ENCODE data around the gene PRRT3. TPM values are rescaled to one million over a fixed set of nuclear protein-coding genes. Genes with fewer than 3 reads are reported as not detected.

Gene PRRT3
- total and polyA plus RNA-seq, 2 of the 13 experiments (the other 11 are each of a cell fraction or from before 2014, with no cell fraction given), result 0.22 to 0.44 TPM

DNA sequence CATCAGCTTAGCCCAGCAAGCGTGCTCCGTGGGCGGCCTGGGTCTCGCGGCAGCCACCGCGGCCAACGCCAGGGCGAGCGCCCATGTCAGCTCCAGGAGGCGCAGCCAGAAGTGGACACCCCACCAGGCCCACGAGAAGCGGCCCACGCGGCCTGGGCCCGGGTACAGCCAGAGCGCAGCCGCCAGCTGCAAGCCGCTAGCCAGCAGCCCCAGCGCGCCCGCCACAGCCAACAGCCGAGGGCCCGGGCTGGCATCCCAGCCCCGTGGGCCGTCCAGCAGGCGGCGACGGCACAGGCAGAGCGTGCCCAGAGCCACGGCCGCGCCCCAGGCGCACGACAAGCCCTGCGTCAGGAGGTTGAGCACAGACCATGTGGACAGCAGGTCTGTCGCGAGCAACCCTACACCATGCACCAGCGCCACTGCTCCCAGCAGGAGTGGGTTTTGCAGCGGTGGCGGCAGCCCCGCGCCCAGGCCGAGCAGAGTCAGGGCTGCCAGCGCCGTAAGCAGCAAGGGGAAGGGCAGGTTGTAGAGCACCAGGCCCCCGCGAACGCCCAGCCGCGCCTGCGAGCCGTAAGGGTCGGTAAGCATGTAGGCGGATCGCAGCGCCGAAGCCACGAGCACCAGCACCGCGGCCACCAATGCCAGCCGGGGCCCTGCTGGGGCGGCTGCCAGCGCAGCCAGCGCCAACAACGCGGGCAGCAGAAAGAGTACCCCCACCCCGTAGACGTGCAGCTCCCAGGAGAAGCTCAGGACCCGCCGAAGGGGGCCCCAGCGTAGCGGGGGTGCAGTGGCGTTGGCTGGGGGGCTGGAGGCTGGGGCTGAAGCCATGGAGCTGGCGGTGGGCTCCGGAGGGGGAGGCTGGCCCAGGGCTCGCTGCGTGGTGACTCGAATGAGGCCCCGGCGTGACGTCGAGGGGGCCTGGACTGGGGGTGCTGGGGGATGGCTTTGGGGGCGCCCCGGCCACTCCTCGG, 4.9 kb downstream of the PRRT3 start (continued):
- TF ChIP-seq ATF1 (CRISPR knock-in tag; IDR thresholded peaks at IDR 0.05) (no peak), FOXC1 (CRISPR knock-in tag; IDR thresholded peaks at IDR 0.05; ENCODE audit: borderline replicate concordance) (peak; percentile 39), ZNF552 (CRISPR knock-in tag; IDR thresholded peaks at IDR 0.05; ENCODE audit: borderline replicate concordance) (peak; percentile 88; the same call in 1 of the 2 replicates), CHCHD3 (CRISPR knock-in tag; IDR thresholded peaks at IDR 0.05) (no peak; the same call in 1 of the 2 replicates), GLI4 (CRISPR knock-in tag; IDR thresholded peaks at IDR 0.05; ENCODE audit: borderline replicate concordance) (peak; percentile 91; the same call in 1 of the 2 replicates), CCAR2 (optimal IDR thresholded peaks at IDR 0.05; ENCODE audit: low read depth, low read length) (no peak), ZMYM4 (CRISPR knock-in tag; IDR thresholded peaks at IDR 0.05) (peak; percentile 59), U2AF2 (IDR thresholded peaks at IDR 0.05; ENCODE audit: low read depth, low read length) (no peak), XBP1 (CRISPR knock-in tag; IDR thresholded peaks at IDR 0.05) (no peak), MIXL1 (CRISPR knock-in tag; IDR thresholded peaks at IDR 0.05) (peak; percentile 68; the same call in 1 of the 2 replicates), ESRRA (CRISPR knock-in tag; IDR thresholded peaks at IDR 0.05; ENCODE audit: low read depth) (peak; percentile 56; the same call in 1 of the 2 replicates), ARNTL (CRISPR knock-in tag; IDR thresholded peaks at IDR 0.05) (peak; percentile 66), ZNF816 (CRISPR knock-in tag; IDR thresholded peaks at IDR 0.05; ENCODE audit: borderline replicate concordance) (no peak; the same call in 1 of the 2 replicates), PPARG (CRISPR knock-in tag; conservative IDR thresholded peaks at IDR 0.05) (no peak)
- TF ChIP-seq, protein P1, sequence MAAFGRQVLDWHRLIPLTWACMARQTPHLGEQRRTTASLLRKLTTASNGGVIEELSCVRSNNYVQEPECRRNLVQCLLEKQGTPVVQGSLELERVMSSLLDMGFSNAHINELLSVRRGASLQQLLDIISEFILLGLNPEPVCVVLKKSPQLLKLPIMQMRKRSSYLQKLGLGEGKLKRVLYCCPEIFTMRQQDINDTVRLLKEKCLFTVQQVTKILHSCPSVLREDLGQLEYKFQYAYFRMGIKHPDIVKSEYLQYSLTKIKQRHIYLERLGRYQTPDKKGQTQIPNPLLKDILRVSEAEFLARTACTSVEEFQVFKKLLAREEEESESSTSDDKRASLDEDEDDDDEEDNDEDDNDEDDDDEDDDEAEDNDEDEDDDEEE (CRISPR knock-in tag; IDR thresholded peaks at IDR 0.05), result peak; percentile 90
- TF ChIP-seq, protein P2, sequence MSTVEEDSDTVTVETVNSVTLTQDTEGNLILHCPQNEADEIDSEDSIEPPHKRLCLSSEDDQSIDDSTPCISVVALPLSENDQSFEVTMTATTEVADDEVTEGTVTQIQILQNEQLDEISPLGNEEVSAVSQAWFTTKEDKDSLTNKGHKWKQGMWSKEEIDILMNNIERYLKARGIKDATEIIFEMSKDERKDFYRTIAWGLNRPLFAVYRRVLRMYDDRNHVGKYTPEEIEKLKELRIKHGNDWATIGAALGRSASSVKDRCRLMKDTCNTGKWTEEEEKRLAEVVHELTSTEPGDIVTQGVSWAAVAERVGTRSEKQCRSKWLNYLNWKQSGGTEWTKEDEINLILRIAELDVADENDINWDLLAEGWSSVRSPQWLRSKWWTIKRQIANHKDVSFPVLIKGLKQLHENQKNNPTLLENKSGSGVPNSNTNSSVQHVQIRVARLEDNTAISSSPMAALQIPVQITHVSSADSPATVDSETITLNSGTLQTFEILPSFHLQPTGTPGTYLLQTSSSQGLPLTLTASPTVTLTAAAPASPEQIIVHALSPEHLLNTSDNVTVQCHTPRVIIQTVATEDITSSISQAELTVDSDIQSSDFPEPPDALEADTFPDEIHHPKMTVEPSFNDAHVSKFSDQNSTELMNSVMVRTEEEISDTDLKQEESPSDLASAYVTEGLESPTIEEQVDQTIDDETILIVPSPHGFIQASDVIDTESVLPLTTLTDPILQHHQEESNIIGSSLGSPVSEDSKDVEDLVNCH (CRISPR knock-in tag; IDR thresholded peaks at IDR 0.05), result no peak
- TF ChIP-seq, protein P3, sequence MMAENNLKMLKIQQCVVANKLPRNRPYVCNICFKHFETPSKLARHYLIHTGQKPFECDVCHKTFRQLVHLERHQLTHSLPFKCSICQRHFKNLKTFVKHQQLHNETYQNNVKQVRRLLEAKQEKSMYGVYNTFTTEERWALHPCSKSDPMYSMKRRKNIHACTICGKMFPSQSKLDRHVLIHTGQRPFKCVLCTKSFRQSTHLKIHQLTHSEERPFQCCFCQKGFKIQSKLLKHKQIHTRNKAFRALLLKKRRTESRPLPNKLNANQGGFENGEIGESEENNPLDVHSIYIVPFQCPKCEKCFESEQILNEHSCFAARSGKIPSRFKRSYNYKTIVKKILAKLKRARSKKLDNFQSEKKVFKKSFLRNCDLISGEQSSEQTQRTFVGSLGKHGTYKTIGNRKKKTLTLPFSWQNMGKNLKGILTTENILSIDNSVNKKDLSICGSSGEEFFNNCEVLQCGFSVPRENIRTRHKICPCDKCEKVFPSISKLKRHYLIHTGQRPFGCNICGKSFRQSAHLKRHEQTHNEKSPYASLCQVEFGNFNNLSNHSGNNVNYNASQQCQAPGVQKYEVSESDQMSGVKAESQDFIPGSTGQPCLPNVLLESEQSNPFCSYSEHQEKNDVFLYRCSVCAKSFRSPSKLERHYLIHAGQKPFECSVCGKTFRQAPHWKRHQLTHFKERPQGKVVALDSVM (CRISPR knock-in tag; IDR thresholded peaks at IDR 0.05), result no peak
- TF ChIP-seq, protein P4, sequence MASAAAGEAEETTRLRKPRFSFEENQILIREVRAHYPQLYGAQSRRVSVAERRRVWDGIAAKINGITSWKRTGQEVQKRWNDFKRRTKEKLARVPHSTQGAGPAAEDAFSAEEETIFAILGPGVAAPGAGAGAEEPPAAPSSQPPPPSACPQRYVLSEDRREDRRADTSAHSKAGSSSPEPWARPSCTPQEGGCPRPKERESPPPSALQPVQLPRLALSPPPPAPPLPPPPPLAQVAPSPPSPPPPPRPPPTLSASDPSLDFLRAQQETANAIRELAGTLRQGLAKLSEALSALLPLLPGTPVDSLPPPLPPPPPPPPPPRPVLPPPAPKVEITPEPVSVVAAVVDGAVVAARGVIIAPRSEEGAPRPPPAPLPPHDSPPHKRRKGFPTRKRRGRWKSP (CRISPR knock-in tag; IDR thresholded peaks at IDR 0.05), result peak; percentile 77
- TF ChIP-seq, protein P5, sequence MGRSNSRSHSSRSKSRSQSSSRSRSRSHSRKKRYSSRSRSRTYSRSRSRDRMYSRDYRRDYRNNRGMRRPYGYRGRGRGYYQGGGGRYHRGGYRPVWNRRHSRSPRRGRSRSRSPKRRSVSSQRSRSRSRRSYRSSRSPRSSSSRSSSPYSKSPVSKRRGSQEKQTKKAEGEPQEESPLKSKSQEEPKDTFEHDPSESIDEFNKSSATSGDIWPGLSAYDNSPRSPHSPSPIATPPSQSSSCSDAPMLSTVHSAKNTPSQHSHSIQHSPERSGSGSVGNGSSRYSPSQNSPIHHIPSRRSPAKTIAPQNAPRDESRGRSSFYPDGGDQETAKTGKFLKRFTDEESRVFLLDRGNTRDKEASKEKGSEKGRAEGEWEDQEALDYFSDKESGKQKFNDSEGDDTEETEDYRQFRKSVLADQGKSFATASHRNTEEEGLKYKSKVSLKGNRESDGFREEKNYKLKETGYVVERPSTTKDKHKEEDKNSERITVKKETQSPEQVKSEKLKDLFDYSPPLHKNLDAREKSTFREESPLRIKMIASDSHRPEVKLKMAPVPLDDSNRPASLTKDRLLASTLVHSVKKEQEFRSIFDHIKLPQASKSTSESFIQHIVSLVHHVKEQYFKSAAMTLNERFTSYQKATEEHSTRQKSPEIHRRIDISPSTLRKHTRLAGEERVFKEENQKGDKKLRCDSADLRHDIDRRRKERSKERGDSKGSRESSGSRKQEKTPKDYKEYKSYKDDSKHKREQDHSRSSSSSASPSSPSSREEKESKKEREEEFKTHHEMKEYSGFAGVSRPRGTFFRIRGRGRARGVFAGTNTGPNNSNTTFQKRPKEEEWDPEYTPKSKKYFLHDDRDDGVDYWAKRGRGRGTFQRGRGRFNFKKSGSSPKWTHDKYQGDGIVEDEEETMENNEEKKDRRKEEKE (IDR thresholded peaks at IDR 0.05), result no peak

Data from HepG2 (cell line).